ENCODE results near the gene SLC6A3.
"Not testable (repeated sequence)": the region's sequence is repeated elsewhere in the genome, so short reads cannot be mapped to it uniquely, and the experiment has no call there.

SLC6A3 gene

DNA sequence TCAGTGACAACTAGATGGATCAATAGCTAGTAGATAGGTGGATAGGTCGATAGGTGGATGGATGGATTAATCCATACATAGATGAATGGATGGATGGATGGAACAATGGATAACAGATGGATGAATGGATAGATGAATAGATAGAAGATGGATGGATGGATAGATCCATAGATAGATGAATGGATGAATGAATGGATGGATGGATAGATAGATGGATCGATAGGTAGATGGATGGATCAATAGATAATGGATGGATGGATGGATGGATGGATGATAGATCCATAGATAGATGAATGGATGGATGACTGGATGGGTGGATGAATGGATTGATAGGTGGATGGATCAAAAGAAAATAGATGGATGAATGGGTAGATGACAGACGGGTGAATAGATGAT lies 5.1 kb downstream of the SLC6A3 start:
- no peak for DNase-seq (ENCODE audit: low read depth)

DNA sequence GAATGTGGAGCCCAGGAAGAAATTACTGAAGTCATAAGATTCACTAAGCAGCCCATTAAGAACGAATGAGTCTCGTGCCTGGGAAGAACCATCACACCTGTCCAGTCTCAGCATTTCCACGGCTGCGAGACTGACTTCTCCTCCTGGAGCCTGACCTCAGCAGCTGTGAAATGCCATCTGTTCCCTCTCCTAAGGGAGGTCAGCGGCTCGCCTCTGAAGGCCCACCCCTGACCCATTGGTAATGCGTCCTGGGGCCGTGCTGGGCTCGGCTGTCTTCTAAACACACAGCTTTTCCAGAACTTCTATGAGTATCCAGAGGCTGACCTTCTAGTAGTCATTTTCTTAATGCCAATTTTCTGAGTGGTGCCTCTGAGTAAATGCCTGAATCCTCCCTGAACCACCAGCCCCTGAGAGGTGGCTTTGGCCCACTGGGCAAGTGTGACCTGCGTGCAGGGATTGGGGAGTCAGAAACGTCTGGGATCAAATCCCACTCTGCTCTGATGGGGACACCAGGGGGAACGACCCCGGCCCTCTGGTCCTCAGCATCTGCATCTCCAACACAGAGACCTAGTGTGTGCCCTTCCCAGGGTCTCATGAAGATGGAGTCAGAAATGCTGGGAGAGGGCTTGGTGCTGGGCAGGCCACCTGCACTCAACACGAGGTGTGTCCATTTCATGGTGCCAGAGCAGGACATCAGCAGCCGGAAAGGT lies 5.7 kb downstream of the SLC6A3 start:
- no peak for DNase-seq (ENCODE audit: low read depth)

DNA sequence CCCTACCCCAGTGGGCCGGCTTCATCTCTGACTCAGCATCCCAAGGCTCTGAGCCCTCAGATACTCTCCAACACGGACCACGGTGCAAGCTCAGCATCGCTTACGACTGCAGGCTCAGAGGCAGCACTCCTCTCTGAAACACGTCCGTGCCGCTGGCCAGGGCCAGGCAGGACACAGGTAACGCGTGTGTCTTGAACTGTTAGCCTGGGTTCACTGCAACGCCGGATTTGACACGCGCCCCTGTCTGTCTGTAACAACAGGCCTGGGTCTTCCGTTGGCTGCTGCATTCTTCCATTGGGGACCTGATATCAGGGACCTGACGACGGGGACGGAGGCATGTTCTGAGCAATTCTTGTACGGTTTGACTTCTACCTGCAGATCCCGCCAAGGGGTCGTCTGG lies 6.4 kb downstream of the SLC6A3 start:
- DNase-seq (ENCODE audit: low read depth), result no peak

DNA sequence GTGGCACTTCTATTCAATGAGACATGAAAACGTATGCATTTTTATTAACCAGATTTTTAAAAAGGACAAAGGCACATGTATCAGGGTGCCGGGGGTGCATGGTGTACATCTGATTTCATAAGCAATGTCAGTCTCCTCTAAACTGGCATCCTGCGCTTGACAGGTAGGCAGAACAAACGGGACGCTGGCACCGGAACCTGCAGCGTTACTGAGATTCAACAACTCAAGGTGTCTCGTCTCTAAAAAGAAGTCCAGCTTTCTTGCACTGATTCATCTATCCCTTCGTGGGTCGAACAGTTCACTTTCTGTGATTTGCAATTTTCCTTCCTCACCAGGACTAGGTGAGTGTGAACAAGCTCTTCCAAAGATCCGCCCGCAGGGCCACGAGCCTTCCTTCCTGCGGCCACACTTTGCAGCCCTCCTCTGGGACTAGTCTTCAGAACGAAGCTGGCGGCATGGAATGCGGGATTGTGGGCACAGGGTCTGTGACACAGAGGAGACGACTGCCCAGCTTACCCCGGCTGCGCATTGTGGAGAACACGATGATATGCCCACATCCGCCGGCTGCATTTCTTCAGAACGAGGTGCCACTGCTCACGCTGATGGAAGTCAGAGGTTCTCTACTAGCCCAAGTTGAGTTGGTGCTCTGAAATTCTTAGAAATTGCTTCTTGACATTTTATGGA lies 7.2 kb downstream of the SLC6A3 start:
- DNase-seq (ENCODE audit: low read depth), result no peak

DNA sequence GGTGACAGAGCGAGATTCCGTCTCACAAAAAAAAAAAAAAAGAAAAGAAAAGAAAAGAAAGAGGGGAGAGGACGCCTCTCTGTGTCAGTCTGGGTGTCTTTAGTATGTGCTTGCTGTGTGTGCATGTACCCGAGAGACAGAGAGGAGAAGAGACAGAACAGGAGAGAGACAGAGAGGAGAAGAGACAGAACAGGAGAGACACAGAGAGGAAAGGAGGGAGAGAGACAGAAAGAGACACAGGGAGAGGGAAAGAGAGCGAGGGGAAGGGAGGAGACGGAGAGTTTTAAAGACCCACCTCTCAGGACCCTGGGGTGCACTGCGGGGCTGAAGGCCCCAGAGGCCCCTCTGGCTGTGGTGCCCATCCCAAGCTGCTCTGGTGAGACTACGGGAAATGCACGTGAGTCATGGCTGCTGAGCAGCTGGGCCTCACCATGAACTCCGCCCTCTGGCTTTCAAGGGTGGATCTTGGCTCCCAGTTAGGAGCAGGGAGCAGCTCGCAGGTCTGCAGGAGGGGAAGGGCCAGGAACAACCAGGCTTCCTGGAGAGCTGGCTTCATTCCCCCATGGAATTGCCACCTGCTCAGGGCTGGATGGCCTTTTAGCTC lies 7.9 kb downstream of the SLC6A3 start:
- no peak for DNase-seq (ENCODE audit: low read depth)

DNA sequence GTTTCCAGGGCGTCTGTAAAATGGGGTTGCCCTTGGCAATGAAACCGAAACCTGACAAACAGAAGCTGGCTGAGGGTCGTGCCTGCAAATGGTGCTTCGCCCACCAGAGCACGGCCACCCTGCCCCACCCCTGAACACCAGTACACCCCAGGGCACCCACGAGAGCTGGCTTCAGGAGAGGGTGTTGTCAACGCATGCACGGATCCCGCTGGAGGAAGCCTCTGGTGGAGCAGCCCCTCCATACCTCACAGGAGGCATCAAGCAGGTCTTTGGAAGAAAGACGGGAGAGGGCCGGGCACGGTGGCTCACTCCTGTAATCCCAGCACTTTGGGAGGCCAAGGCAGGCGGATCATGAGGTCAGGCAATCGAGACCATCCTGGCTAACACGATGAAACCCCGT lies 8.6 kb downstream of the SLC6A3 start:
- DNase-seq (ENCODE audit: low read depth), result no peak

DNA sequence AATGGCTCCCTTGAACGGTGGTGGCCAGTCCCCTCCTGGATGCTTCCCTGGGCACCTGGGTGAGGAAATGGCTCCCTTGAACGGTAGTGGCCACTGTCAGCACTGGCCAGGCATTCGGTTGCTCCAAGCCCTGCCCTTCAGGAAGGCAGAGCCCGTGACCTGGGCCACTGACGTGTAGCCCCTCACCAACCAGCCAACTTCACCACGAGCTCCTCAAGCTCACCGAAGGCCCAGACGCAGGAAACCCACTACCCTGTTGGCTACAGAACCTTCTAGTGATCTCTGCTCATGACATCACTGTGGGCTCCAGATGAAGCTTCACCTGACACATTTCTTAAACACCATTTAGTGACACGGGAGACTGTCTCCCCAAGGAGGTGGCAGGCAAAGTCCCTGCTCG lies 9.2 kb downstream of the SLC6A3 start:
- DNase-seq (ENCODE audit: low read depth), result no peak

DNA sequence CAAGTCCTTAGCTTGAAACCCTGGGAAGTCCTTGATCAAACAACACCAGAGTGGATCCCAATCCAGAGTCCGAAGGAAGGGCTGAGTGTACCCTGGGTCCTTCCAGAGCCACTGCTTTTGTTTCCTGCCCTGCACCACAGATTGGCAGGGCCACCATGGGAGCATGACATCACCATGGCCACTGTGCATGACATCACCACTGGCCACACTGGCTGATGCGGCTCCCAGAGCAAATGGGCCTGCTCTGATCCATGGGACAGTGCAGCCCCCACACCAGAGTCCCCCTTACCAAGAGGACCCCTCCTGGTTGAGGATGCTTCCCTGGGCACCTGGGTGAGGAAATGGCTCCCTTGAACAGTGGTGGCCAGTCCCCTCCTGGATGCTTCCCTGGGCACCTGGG lies 9.9 kb downstream of the SLC6A3 start:
- DNase-seq (ENCODE audit: low read depth), result no peak

DNA sequence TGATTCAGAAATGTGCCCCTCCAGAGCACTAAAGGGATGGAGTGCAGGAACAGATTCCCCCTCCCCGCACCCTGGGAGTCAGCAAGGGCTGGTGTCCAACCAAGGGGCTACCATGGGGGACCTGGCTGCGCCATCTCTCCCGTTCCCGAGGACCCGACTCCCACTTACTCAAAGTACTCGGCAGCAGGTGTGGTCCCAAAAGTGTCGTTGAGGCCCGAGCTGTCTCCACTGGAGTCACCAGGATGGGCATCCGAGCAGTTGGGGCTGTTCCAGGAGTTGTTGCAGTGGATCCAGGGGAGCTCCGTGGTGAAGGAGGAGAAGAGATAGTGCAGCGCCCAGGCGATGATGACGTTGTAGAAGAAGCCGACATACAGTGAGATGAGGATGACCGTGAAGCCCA lies 12.9 kb downstream of the SLC6A3 start:
- DNase-seq (ENCODE audit: low read depth), result no peak

DNA sequence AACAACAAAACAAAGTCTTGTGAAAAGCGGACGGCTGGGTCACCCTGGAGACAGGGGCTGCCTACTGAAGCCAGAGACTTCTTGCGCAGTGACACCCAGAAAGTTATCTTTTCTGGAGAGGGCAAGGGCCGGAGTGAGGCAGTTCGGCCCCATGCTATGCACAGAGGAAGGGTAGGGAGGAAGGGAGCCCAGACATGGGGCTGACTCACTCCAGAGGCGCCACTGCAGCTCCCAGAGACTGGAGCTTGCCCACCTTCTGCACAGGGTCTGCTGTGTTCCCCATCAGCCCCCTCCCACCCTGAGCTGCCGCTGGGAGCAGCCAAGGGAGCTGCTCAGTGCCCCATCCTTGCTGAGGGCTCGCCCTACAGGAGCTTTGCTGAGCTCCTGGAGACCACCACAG lies 13.3 kb downstream of the SLC6A3 start:
- no peak for DNase-seq (ENCODE audit: low read depth)

DNA sequence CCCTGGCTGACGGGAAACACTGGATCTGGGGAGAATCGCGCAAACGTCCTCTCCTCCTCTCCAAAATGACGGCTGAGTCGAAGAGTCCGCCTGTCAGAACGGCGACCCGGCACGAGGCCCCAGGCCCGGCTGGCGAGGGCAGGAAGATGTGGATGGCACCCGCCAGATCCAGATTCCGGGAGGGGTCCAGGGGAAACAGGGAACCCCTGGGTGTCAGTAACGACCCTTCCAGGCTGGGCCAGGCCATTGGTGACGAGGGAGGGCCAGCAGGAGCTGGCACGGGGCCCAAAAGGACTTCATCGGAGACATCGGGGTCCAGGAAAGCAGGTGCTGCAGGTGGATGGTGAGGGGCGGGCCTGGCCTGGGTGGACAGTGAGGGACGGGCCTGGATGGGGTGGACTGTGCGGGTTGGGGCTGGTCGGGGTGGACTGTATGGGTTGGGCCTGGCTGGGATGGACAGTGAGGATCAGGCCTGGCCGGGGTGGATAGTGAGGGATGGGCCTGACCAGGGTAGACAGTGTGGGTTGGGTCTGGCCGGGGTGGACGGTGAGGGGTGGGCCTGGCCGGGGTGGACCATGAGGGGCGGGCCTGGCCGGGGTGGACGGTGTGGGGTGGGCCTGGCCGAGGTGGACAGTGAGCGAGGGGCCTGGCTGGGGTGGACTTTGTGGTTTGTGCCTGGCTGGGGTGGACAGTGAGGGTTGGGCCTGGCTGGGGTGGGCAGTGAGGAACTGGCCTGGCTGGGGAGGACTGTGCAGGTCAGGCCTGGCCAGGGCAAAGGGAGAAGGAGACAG lies 14.0 kb downstream of the SLC6A3 start:
- no peak for DNase-seq (ENCODE audit: low read depth)

DNA sequence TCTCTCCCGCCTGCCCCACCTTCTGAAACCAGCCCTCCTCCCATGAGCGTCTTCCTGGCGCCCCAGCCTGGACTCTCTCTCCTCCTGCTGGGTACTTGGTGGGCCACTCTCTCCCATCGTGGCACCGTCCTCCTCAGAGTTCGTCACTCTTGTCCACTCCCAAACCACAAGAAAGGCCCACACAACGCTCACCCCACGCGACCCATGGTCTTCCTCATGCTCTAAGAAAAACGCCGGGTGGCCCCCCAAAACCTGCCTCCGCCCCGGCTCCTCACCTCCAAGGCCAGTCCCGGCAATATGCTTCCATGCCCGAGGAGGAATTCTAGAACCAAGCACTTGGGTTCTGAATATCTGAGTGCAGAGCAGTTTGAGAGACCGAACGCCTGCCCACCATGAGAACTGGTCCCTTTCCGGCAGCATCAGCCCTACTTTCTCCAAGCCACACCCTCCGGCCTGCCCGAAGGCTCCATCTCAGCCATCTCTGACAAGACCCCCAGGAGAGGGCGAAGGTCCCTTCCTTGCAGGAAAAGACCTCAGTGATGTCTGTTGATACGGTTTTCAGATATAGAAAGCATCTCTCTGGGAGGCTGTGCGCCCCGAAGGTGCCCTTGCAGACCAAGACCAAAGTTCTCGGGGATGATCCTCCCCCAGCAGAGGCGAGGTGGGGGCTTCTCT lies 15.0 kb downstream of the SLC6A3 start:
- DNase-seq (ENCODE audit: low read depth), result no peak

DNA sequence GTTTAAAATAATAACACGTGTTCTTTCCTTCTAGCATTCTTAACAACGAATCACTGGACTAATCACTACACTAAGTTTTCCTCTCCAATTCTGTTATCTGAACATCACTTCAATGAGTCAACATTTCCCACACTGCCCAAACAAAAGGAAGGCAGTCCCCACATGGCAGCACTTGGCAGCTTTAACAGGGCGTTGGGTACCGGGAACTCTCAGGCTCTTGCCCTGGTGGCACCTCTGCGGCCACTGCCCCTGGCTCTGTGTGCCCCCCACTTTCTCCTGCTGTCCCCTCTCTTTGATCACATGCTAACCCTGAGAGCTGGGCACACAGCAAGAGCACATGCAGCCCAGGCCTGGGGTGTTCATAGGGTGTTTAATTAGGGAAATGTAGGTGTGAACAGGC lies 15.7 kb downstream of the SLC6A3 start:
- DNase-seq (ENCODE audit: low read depth), result no peak

DNA sequence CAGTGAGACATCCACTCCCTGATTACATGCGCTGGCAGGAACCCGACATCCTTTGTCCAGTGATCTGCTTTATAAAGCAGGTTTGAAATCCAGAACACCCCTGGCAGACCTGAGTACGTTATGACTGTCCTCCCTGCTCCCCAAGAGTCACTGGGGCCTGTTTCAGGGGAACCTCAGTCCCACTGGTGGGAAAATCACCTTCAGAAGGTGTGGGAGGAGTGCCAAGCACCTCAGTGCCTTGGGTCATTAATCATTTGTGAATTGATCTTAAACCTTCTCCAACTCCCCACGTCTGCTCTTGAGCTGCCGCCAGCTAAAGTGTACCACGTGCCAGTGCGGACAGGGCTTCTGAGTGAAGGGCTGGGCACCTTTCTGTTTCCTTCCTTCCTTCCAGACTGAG lies 16.2 kb downstream of the SLC6A3 start:
- DNase-seq (ENCODE audit: low read depth), result no peak

DNA sequence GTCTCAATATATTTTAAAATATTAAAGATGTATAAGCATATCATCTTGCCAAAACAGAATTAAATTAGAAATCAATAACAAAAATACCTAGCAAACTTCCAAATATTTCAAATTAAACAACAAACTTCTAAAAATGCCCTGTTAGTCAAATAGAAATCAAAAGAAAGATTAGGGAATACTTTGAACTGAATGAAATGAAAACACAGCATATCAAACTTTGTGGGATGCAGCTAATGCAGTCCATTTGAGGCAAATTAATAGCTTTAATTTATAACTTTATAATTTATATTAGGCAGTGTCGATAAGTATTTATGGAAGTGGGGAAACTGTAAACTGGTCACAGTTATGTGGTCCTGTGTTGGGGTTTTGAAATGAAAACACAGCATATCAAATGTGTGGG lies 17.1 kb downstream of the SLC6A3 start:
- no peak for DNase-seq (ENCODE audit: low read depth)

DNA sequence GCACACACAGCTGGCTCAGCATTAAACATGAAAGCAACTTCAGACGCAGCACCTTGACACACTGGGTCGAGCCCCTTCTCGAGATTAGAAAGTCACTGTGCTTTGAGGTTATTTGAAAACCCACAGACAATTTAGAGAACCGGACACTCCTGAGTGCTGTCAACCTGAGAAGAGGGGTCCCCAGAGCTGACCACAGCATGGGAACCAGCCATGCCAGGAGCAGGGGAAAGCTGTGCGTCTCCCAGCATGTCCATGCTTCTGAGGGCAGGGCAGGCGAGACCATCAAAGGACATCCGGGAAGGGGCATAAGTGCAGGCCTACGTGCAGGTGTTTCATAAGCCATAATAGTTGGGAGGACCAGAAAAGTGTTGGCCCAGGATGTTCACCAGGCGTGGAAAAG lies 20.5 kb downstream of the SLC6A3 start:
- no peak for DNase-seq (ENCODE audit: low read depth)

DNA sequence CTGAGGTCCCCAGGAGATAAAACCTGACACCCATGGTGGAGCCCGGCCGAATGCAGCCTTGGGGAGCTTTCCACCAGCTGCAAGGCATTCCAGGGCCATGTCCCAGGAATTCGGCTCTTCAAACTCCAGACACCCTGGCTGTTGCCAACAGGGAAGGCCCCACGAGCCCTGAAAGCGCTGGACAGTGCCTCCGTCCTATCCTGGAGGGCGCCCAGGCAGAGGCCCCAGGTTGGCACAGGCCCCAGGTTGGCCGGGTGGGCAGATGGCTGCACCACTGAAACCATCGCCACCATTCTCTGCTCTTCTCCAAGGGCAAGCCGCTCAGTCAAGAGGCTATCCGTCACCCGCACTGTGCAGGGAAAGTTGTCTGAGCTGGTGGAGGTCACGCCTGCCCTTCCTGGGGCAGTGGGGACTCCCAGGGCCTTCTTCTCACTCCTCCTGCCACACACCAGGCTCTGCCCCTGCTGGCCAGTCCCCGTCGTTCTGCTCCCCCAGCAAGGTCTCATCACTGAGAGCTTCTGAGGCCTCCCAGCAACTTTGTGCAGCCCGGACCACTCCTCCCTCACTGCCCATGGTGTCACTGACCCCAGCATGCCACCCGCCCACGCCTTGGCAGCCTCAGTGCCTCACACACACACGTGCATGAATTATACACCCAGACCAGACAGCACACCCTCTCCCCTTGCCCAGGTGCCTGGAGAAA lies 21.2 kb downstream of the SLC6A3 start:
- DNase-seq (ENCODE audit: low read depth), result no peak

DNA sequence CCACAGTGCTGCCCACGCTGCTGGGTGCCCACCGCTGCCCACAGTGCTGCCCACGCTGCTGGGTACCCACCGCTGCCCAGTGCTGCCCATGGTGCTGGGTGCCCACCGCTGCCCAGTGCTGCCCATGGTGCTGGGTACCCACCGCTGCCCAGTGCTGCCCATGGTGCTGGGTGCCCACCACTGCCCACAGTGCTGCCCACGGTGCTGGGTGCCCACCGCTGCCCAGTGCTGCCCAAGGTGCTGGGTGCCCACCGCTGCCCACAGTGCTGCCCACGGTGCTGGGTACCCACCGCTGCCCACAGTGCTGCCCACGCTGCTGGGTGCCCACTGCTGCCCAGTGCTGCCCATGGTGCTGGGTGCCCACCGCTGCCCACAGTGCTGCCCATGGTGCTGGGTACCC lies 22.7 kb downstream of the SLC6A3 start:
- DNase-seq (ENCODE audit: low read depth), result not testable (repeated sequence)

DNA sequence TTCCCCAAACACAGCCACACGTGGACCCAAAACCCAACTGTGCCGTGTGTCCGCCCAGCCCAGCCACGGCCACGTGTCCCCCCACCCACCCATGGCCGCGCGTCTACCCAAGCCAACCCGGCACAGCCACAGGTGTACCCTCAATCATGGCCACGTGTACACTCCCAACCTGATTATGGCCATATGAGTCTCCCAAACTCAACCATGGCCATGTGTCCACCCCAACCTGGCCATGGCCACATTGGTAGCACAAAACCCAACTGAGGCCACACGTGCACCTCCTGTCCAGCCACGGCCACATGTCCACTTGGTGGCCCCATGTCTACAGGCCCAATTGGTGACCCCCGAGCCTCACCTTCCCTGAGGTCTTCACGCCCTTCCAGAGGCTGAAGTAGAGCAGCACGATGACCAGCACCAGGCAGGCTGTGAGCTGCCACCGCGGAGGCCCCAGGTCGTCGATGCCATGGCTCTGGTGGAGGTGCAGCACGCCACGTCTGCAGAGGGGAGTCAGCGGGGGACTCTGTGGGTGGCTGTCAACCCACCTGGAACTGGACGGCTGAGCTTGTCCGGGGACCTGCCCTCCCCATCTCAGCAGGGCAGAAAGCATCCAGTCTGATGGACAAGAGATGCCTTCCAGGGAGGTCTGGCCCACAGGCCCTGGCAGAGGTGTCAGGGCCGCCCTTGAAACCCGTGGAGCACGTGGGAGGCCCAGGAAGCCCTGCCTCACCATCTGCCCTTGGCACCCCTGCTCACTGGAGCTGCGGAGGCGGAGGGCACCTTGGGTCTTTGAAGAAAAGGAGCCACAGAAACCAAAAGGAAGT lies 23.5 kb downstream of the SLC6A3 start:
- no peak for DNase-seq (ENCODE audit: low read depth)
